NT2/D1 (cell line): Measurements from ENCODE around the gene SDK1.

ENCODE experiments used
- SUZ12 ChIP-seq: IDR thresholded peaks from 2 replicates; pipeline ENCODE4 v1.6.1; 2011; ENCODE audit not compliant: insufficient read length, insufficient read depth; ENCODE audit errors: extremely low read depth
- ZNF274 ChIP-seq: IDR thresholded peaks from 2 replicates; pipeline ENCODE4 v1.6.1; 2011; ENCODE audit warnings: mild to moderate bottlenecking, low read depth, low read length

DNA sequence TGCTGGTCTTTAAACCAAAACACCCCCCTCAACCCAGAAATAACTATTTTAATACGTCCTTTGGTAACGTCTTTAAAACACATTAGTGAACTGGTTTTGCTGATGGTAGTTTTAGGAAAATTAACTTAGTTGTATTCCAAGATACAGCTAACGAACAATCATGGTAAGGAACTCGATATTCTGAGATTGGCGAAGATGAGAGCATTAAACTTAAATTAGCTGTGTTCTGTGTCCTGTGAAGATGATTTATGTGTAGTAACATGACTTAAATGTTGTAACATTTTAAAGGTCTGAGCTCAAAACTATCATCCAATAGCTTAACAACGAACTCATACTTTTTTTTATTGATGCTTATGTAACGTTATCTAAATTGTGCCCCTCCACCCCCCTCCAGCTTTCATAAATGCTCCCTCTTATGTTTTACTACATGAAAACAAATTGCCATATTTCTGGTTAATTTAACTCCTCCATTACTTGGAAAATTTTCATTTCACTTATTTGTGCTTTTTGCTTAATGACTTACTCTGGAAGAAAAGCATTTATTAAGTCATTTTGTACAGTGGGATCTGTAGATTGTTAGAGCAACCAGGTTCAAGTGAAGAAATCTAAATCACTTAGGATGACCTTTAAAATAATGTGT lies 1.7 kb downstream of the SDK1 start:
- TF ChIP-seq SUZ12: no peak
- no peak for TF ChIP-seq ZNF274
